Right lobe of liver (tissue), 4 donors: ENCODE results near the gene CAMKMT.

Experiments used
- CTCF ChIP-seq, 4 donors: fragments of 200-600 bp in 3 of 4; fragments of 450-650 bp in 1 of 4; IDR thresholded peaks; one replicate each; pipeline versions ENCODE4 v1.5.1 to v1.8.0; 2016 to 2022; ENCODE audit warnings: antibody characterized with exemption in 4 of 4, mild to moderate bottlenecking in 2 of 4
- POLR2A ChIP-seq: fragments of 450-650 bp; IDR thresholded peaks from one replicate; pipeline ENCODE4 v1.6.1; 2017; ENCODE audit warnings: antibody characterized with exemption, mild to moderate bottlenecking
- donor health status: DM: no; HTN: no; CAD: no.
- donor health status: DM: no; HTN: no; CAD: no.
- donor health status: DM: no; HTN: yes; CAD: no.

DNA sequence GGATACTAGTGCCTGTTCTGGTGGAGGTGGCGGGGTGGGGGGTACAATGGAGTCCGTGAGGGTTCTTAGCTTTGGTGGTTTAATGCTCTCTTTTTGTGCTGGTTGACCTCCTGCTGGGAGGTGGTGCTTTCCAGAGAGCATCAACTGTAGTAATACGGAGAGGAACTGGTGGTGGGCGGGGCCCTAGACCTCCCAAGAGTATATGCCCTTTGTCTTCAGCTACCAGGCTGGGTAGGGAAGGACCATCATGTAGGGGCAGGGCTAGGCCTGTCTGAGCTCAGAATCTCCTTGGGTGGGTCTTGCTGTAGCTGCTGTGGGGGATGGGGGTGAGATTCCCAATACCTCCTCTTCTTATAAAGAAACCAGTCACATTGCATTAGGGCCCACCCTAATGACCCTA is 27.1 kb downstream of the CAMKMT start:
- TF ChIP-seq CTCF (IDR thresholded peaks at IDR 0.05) (no peak), POLR2A (no peak)
